Type B pancreatic cell (in vitro differentiated cells): Measurements from ENCODE around the gene SEMA4D. TPM values are rescaled to one million over a fixed set of nuclear protein-coding genes. Genes with fewer than 3 reads are reported as not detected.

Experiments used
- DNase-seq: peaks from one replicate; pipeline ENCODE4 v3.0.0; 2021; ENCODE audit warnings: mixed read lengths; ENCODE audit not compliant: unreplicated experiment; ENCODE audit errors: extremely low spot score
- H3K27ac Mint-ChIP-seq: 2 replicates; pipeline ENCODE4 v1.8.0; 2021; ENCODE audit warnings: mild to moderate bottlenecking, mixed read lengths
- H3K27me3 Mint-ChIP-seq: 2 replicates; pipeline ENCODE4 v1.8.0; 2021; ENCODE audit warnings: mixed read lengths
- H3K36me3 Mint-ChIP-seq: 2 replicates; pipeline ENCODE4 v1.8.0; 2021; ENCODE audit warnings: mixed read lengths
- H3K4me1 Mint-ChIP-seq: one replicate; pipeline ENCODE4 v1.8.0; 2021; ENCODE audit warnings: mixed read lengths; ENCODE audit not compliant: unreplicated experiment
- H3K4me3 Mint-ChIP-seq: 2 replicates; pipeline ENCODE4 v1.8.0; 2021; ENCODE audit warnings: mild to moderate bottlenecking, mixed read lengths
- H3K9me3 Mint-ChIP-seq: 2 replicates; pipeline ENCODE4 v1.8.0; 2021; ENCODE audit warnings: mixed read lengths
- CTCF ChIP-seq: fragments of 200-600 bp; sonication (generic); conservative IDR thresholded peaks from 2 replicates; pipeline ENCODE4 v1.5.0; 2021; ENCODE audit warnings: antibody characterized with exemption, mild to moderate bottlenecking
- total RNA-seq: library from RNA; stranded (reverse); gene quantifications from 2 replicates; pipeline ENCODE4 v1.2.1, GENCODE V29; 2021; ENCODE audit warnings: low replicate concordance

SEMA4D gene
- total RNA-seq, 1 donor from 2014 or later: 32.3 TPM

GRCh38 chr9:89383030-89383720 is 114.7 kb downstream of the SEMA4D start:
- DNase-seq: no peak
- Mint-ChIP-seq H3K27me3 (no peaks in the 10 kb centered on the region), H3K27ac (no peak overlapping the region), H3K36me3 (peaks cover 7% of the 10 kb centered on the region), H3K9me3 (no peaks in the 10 kb centered on the region), H3K4me1 (peaks cover 5% of the 10 kb centered on the region), H3K4me3 (no peak overlapping the region)
- TF ChIP-seq CTCF: no peak

GRCh38 chr9:89382026-89382986 is 115.6 kb downstream of the SEMA4D start:
- Mint-ChIP-seq H3K27me3 (no peaks in the 10 kb centered on the region), H3K9me3 (no peaks in the 10 kb centered on the region), H3K36me3 (peaks cover 15% of the 10 kb centered on the region), H3K4me3 (no peak overlapping the region), H3K4me1 (peaks cover 5% of the 10 kb centered on the region), H3K27ac (no peak overlapping the region)
- TF ChIP-seq CTCF: no peak
- DNase-seq: no peak

- no peak overlapping the region for H3K4me3 Mint-ChIP-seq
- TF ChIP-seq CTCF: no peak
- no peaks in the 10 kb centered on the region for H3K27me3 Mint-ChIP-seq
- no peaks in the 10 kb centered on the region for H3K9me3 Mint-ChIP-seq
- no peak for DNase-seq
- peaks cover 13% of the 10 kb centered on the region for H3K36me3 Mint-ChIP-seq
- peaks cover 5% of the 10 kb centered on the region for H3K4me1 Mint-ChIP-seq
- H3K27ac Mint-ChIP-seq: no peak overlapping the region
Observed at GRCh38 chr9:89381308-89381609, 116.7 kb downstream of the SEMA4D start.

GRCh38 chr9:89380437-89381307 is 117.2 kb downstream of the SEMA4D start:
- no peak for DNase-seq
- no peak overlapping the region for H3K27ac Mint-ChIP-seq
- TF ChIP-seq CTCF: no peak
- peaks cover 7% of the 10 kb centered on the region for H3K4me1 Mint-ChIP-seq
- no peaks in the 10 kb centered on the region for H3K9me3 Mint-ChIP-seq
- H3K4me3 Mint-ChIP-seq: no peak overlapping the region
- H3K27me3 Mint-ChIP-seq: no peaks in the 10 kb centered on the region
- peaks cover 12% of the 10 kb centered on the region for H3K36me3 Mint-ChIP-seq

- H3K27me3 Mint-ChIP-seq: no peaks in the 10 kb centered on the region
- no peak for DNase-seq
- peaks cover 11% of the 10 kb centered on the region for H3K4me1 Mint-ChIP-seq
- H3K27ac Mint-ChIP-seq: no peak overlapping the region
- H3K9me3 Mint-ChIP-seq: no peaks in the 10 kb centered on the region
- no peak for TF ChIP-seq CTCF
- peaks cover 12% of the 10 kb centered on the region for H3K36me3 Mint-ChIP-seq
- H3K4me3 Mint-ChIP-seq: no peak overlapping the region
Observed at GRCh38 chr9:89379508-89380115, 118.3 kb downstream of the SEMA4D start.
